Activated naive CD8-positive, alpha-beta T cell treated with anti-CD3 and anti-CD28 coated beads, Interleukin-2, amount 50 U/mL, for 16 hours (primary cell): ENCODE measurements around the gene MISP3.

Experiments
- DNase-seq: peaks from one replicate; pipeline ENCODE4 v3.0.0-alpha.2; 2020; ENCODE audit warnings: low read depth, low spot score

The MISP3 gene

GRCh38 chr19:14119644-14120496 lies 47.3 kb downstream of the MISP3 start:
- DNase-seq, result no peak

DNA sequence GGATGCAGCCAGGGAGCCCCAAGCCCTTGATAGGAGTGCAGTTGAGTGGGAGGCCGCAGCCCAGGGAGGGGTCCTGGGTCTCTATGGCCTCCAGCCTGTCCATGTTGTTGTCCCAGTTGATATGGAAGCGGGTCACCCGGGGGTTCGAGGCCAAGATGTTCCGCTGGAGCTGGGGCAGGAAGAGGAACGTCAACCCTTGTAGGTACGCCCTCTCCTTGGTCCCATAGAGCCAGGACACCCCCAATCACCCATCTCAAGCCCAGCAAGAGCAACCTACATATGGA lies 47.9 kb downstream of the MISP3 start:
- no peak for DNase-seq

DNA sequence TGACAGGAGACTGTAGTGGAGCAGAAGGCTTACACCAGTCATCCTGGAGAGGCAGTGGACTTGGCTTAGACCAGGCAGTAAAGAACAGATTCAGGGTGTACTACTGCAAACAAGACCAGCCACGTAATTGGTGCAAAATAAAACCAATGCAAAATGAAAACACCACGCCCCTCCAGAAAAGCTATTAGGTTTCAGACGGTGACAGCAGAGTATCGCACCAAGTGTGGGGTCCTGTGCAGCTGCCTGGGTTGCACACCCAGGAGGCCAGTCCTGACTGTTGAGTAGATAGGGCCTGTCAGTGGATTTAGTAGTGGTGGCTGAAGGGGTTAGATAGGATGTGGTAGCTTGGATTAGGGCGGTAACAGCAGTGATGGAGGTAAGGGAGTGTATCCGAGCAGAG lies 50.3 kb downstream of the MISP3 start:
- DNase-seq, result no peak
